Panc1 (cell line): ENCODE measurements around the gene SMARCA5.

Experiments
- CTCF ChIP-seq: fragments of 450-650 bp; IDR thresholded peaks from 2 replicates; pipeline ENCODE4 v1.5.1; 2017; ENCODE audit warnings: mild to moderate bottlenecking
- POLR2AphosphoS5 ChIP-seq: IDR thresholded peaks from 2 replicates; pipeline ENCODE4 v1.6.1; 2012; ENCODE audit warnings: mild to moderate bottlenecking, low read depth, low read length, moderate library complexity

GRCh38 chr4:143597276-143597675, 83.8 kb downstream of the SMARCA5 start:
- no peak for TF ChIP-seq CTCF
- TF ChIP-seq POLR2AphosphoS5 = no peak
